Measurements from ENCODE around the gene LCLAT1.

- TF ChIP-seq, protein P1, sequence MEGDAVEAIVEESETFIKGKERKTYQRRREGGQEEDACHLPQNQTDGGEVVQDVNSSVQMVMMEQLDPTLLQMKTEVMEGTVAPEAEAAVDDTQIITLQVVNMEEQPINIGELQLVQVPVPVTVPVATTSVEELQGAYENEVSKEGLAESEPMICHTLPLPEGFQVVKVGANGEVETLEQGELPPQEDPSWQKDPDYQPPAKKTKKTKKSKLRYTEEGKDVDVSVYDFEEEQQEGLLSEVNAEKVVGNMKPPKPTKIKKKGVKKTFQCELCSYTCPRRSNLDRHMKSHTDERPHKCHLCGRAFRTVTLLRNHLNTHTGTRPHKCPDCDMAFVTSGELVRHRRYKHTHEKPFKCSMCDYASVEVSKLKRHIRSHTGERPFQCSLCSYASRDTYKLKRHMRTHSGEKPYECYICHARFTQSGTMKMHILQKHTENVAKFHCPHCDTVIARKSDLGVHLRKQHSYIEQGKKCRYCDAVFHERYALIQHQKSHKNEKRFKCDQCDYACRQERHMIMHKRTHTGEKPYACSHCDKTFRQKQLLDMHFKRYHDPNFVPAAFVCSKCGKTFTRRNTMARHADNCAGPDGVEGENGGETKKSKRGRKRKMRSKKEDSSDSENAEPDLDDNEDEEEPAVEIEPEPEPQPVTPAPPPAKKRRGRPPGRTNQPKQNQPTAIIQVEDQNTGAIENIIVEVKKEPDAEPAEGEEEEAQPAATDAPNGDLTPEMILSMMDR (IDR thresholded peaks at IDR 0.05), result no peak
- TF ChIP-seq POLR2AphosphoS5 (IDR thresholded peaks at IDR 0.05) (no peak), POLR2A (IDR thresholded peaks at IDR 0.05; ENCODE audit: low read depth) (no peak), EP300 (IDR thresholded peaks at IDR 0.05) (no peak)
These were observed 52.6 kb downstream of the LCLAT1 start for GRCh38 chr2:30499681-30500080.
